ENCODE results near the gene ARL16. TPM values are rescaled to one million over a fixed set of nuclear protein-coding genes. Genes with fewer than 3 reads are reported as not detected.

Gene ARL16
- total and polyA plus RNA-seq, 12 donors = 18.5 to 105 (median 31.7) TPM

- WGBS, 4 donors = 89 to 93% (median 91%) methylated on average over 13 to 22 of the region's 22 CpGs
- Histone ChIP-seq H3K36me3 (replicated peaks in 1 of 2) (peaks cover 0 to 96% of the 10 kb centered on the region in 2 donors), H3K4me3 (no peak overlapping the region), H3K27ac (no peak overlapping the region), H3K4me1 (replicated peaks in 1 of 2) (peaks cover 0 to under 1% of the 10 kb centered on the region in 2 donors), H3K27me3 (no peaks in the 10 kb centered on the region), H3K9me3 (replicated peaks in 1 of 3) (no peaks in the 10 kb centered on the region)
- TF ChIP-seq POLR2A (IDR thresholded peaks at IDR 0.05) = no peak
- TF ChIP-seq, protein P1, sequence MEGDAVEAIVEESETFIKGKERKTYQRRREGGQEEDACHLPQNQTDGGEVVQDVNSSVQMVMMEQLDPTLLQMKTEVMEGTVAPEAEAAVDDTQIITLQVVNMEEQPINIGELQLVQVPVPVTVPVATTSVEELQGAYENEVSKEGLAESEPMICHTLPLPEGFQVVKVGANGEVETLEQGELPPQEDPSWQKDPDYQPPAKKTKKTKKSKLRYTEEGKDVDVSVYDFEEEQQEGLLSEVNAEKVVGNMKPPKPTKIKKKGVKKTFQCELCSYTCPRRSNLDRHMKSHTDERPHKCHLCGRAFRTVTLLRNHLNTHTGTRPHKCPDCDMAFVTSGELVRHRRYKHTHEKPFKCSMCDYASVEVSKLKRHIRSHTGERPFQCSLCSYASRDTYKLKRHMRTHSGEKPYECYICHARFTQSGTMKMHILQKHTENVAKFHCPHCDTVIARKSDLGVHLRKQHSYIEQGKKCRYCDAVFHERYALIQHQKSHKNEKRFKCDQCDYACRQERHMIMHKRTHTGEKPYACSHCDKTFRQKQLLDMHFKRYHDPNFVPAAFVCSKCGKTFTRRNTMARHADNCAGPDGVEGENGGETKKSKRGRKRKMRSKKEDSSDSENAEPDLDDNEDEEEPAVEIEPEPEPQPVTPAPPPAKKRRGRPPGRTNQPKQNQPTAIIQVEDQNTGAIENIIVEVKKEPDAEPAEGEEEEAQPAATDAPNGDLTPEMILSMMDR (IDR thresholded peaks at IDR 0.05) = no peak
- DNase-seq = no peak
- intact Hi-C loops (cut with DNase I) = no loop called here
Measured at GRCh38 chr17:81695801-81696200, 12.2 kb upstream of the ARL16 start.

- WGBS, 4 donors = 83 to 100% (median 89%) methylated on average over 2 to 6 of the region's 6 CpGs
- peaks cover 0 to 98% of the 10 kb centered on the region in 2 donors for H3K36me3 ChIP-seq (replicated peaks in 1 of 2)
Measured at GRCh38 chr17:81695211-81695610, 11.6 kb upstream of the ARL16 start.

DNA sequence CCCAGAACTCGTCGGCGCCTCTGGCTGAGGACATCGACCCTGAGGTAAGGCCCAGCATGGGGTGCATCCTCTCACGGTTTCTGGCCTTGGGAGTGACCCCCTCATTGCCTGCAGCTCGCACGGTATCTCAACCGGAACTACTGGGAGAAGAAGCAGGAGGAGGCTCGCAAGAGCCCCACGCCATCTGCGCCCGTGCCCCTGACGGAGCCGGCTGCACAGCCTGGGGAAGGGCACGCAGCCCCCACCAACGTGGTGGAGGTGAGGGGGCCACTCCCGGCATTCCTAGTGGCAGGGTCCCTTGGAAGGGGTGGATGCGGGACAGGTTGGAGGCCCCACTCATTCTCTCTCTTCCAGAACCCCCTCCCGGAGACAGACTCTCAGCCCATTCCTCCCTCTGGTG is 11.2 kb upstream of the ARL16 start:
- DNase-seq = no peak
- 87 to 94% (median 92%) methylated on average over 5 to 19 of the region's 19 CpGs for WGBS, 4 donors
- Histone ChIP-seq H3K4me1 (replicated peaks in 1 of 2) (no peaks in the 10 kb centered on the region), H3K4me3 (no peak overlapping the region), H3K27me3 (no peaks in the 10 kb centered on the region), H3K27ac (no peak overlapping the region), H3K36me3 (replicated peaks in 1 of 2) (peaks cover 0 to 100% of the 10 kb centered on the region in 2 donors), H3K9me3 (replicated peaks in 1 of 3) (no peaks in the 10 kb centered on the region)
- TF ChIP-seq, protein P1 (IDR thresholded peaks at IDR 0.05) = no peak
- intact Hi-C loops (cut with DNase I) = no loop called here

More at GRCh38 chr17:81695211-81695610, 11.6 kb upstream of the ARL16 start:
- intact Hi-C loops (cut with DNase I) = no loop called here
- no peaks in the 10 kb centered on the region for H3K4me1 ChIP-seq (replicated peaks in 1 of 2)
- DNase-seq = no peak
- no peaks in the 10 kb centered on the region for H3K9me3 ChIP-seq (replicated peaks in 1 of 3)
- no peak for TF ChIP-seq POLR2A (IDR thresholded peaks at IDR 0.05)
- TF ChIP-seq, protein P1 (IDR thresholded peaks at IDR 0.05) = no peak
- H3K27ac ChIP-seq = no peak overlapping the region
- no peaks in the 10 kb centered on the region for H3K27me3 ChIP-seq
- no peak overlapping the region for H3K4me3 ChIP-seq

DNA sequence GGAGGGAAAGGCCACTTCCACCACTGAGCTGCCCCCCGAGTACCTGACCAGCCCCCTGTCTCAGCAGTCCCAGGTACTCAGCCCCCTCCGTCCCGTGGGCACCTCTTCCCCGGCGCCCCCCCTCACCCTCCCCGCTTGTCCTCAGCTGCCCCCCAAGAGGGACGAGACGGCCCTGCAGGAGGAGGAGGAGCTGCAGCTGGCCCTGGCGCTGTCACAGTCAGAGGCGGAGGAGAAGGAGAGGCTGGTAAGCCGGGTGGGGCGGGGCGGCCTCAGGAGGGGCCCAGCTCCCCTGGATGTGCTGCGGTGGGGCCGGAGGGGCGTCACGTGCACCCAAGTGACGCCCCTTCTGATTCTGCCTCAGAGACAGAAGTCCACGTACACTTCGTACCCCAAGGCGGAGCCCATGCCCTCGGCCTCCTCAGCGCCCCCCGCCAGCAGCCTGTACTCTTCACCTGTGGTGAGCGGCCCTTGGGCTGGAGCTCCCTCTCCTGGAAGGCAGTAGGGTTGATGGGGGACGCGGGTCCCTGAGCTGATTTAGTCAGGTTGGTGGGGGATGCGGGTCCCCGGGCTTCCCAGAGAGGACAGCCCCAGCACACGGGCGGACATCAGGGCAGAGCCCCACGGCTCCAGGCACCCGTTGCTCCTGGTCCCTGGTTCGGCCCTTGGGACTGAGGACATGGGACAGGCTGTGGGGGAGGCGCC is 10.1 kb upstream of the ARL16 start:
- no peaks in the 10 kb centered on the region for H3K27me3 ChIP-seq
- TF ChIP-seq, protein P1 (IDR thresholded peaks at IDR 0.05) = no peak
- TF ChIP-seq POLR2A (IDR thresholded peaks at IDR 0.05) = no peak
- H3K4me1 ChIP-seq (replicated peaks in 1 of 2) = no peaks in the 10 kb centered on the region
- 75 to 91% (median 87%) methylated on average over 10 to 35 of the region's 35 CpGs for WGBS, 4 donors
- no peak overlapping the region for H3K27ac ChIP-seq
- intact Hi-C loops (cut with DNase I) = no loop called here
- DNase-seq = no peak
- H3K4me3 ChIP-seq = no peak overlapping the region
- H3K9me3 ChIP-seq (replicated peaks in 1 of 3) = no peaks in the 10 kb centered on the region
- H3K36me3 ChIP-seq (replicated peaks in 1 of 2) = peaks cover 0 to 100% of the 10 kb centered on the region in 2 donors
